NB4 (cell line): ENCODE data around the gene SSMEM1.
A peak's percentile ranks its signal among the peaks of the same experiment; 100 is the strongest.
"Not testable (repeated sequence)": the region's sequence is repeated elsewhere in the genome, so short reads cannot be mapped to it uniquely, and the experiment has no call there.

Experiments used
- DNase-seq: peaks from one replicate; pipeline ENCODE4 v3.0.0; 2010; ENCODE audit warnings: low read depth
- H3K4me3 ChIP-seq: one replicate; pipeline ENCODE4 v1.5.1; 2011; ENCODE audit warnings: mild to moderate bottlenecking, low read depth, low read length, moderate library complexity
- CTCF ChIP-seq: IDR thresholded peaks from one replicate; pipeline ENCODE4 v1.5.1; 2012; ENCODE audit warnings: low read depth, low read length
- MAX ChIP-seq: IDR thresholded peaks from 2 replicates; pipeline ENCODE4 v1.6.1; 2011; ENCODE audit warnings: low read depth, low read length
- MYC ChIP-seq: IDR thresholded peaks from 2 replicates; pipeline ENCODE4 v1.6.1; 2011; ENCODE audit warnings: low read depth, low read length
- POLR2A ChIP-seq: IDR thresholded peaks from 2 replicates; pipeline ENCODE4 v1.6.1; 2011; ENCODE audit warnings: mild to moderate bottlenecking; ENCODE audit not compliant: insufficient read length; ENCODE audit errors: extremely low read depth

Gene SSMEM1

DNA sequence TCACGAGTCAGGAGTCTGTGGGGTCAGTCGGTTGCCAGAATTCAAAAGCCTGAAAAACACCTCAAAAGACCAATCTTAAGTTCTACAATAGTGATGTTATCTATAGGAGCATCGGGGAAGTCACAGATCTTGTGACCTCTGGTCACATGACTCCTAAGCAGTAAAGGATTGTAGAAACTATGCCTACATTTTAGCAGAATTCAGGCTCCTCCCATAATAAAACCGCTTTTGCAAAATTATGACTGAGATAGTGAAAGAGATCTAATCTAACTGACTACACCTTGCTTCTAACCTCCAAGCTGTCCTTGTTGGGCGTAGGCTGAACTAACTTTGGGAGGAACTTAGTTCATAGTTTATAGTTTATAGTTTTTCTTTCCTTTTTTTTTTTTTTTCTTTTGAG lies 16.6 kb downstream of the SSMEM1 start:
- TF ChIP-seq POLR2A (no peak), MAX (no peak)
- no peak for DNase-seq
- no peak overlapping the region for H3K4me3 ChIP-seq

- DNase-seq, H3K4me3 ChIP-seq: not testable (repeated sequence)
Measured at GRCh38 chr7:130224923-130225322, 17.3 kb downstream of the SSMEM1 start.

GRCh38 chr7:130226333-130226732 lies 18.7 kb downstream of the SSMEM1 start:
- H3K4me3 ChIP-seq = no peak overlapping the region
- no peak for TF ChIP-seq MAX
- TF ChIP-seq POLR2A = no peak
- TF ChIP-seq MYC = no peak
- TF ChIP-seq CTCF = no peak
- no peak for DNase-seq

GRCh38 chr7:130227883-130228575 lies 20.4 kb downstream of the SSMEM1 start:
- TF ChIP-seq POLR2A (no peak), CTCF (no peak), MYC (no peak), MAX (no peak)
- H3K4me3 ChIP-seq = no peak overlapping the region
- DNase-seq = no peak

DNA sequence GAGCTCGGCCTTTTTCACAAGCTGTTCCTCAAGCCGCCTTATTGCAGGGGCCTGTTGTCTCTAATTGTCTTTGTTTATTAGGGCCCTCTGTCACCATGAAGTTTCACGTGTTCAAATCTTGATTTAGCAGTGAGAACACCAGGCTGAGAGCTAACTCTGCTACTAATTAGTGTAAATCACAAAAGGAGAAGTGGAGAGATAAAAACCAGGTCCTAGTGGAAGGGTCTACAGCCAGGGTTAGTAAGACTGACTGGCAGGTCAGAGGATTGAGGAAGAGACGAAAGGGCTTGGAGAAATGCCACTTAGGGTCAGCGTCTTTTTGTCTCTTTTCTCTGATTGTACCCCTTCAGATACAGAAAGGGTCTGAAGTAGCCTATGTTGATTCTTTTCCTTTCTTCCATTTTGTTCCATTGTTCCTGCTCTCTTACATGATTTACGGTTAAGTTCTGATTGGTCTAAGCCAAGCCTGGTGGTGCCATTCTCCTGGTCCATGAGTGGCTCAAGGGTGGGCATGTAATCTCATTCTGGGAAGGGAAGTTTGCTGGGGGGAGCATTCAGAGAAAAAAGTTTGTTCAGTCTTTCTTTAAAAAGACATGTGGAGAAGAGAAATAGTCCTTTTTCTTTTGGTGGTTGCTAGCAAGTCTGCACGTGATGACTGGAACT lies 21.3 kb downstream of the SSMEM1 start:
- DNase-seq = peak; percentile 28

GRCh38 chr7:130229981-130230380 lies 22.3 kb downstream of the SSMEM1 start:
- H3K4me3 ChIP-seq = not testable (repeated sequence)

More for the DNA sequence above, 21.3 kb downstream of the SSMEM1 start:
- TF ChIP-seq MYC (no peak), CTCF (no peak), POLR2A (no peak), MAX (no peak)
- H3K4me3 ChIP-seq = no peak overlapping the region

GRCh38 chr7:130231792-130232191 lies 24.1 kb downstream of the SSMEM1 start:
- H3K4me3 ChIP-seq = no peak overlapping the region
- DNase-seq = no peak
- no peak for TF ChIP-seq POLR2A
- no peak for TF ChIP-seq MAX
- TF ChIP-seq MYC = no peak
- TF ChIP-seq CTCF = no peak

More at GRCh38 chr7:130229981-130230380, 22.3 kb downstream of the SSMEM1 start:
- not testable (repeated sequence) for DNase-seq
